ENCODE data around the gene COL4A2.
A peak's percentile ranks its signal among the peaks of the same experiment; 100 is the strongest.

COL4A2 gene

DNA sequence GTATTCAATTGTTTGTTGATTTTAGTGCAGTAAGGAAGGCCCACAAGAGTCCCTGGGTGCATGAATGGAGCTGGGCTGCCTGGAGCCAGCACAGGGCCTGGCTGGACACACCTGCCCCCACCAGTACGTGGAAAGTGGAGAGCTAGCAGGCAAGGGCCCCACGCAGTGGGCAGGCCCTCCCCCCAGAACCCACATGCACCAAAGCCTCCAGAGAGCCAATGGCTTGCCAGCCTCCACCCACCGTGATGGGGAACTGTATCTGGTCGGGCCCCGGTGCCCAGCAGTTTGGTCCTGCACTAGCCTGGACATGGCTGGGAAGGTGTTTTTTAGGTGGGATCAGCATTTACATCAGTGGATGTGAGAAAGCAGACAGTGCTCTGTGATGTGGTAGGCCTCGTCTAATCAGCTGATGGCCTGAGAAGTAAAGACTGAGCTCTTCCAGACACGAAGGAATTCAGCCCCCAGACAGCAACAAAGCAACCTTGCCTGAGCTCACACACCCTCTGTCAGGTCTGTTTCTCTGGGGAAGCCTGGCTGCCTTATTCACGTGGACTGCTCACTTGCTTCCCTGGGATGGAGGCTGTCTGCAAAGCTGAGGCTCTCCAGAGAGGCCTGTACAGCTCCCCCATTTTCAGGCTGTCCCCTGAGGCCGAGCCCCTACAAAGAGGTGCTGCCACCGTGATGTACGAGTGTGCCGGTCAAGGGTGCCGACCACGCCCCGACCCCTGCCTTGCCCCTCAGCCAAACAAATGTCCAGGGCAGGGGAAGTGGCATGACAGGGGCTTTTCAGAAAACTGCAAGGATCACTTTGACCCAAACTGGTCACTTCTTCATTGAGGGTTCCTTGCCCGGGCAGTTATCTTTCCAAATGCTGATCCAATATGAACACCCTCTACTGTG is 226.9 kb downstream of the COL4A2 start:
- H3K9me3 ChIP-seq = no peaks in the 10 kb centered on the region
- H3K27me3 ChIP-seq = no peaks in the 10 kb centered on the region
- H3K4me1 ChIP-seq (ENCODE audit: control insufficient read depth in 1 of 2, insufficient read depth in 1 of 2, low read depth in 1 of 2, low read length in 1 of 2) = peaks cover 39 to 70% of the 10 kb centered on the region in 2 experiments
- TF ChIP-seq CTCF (IDR thresholded peaks at IDR 0.05) = no peak
- H3K4me3 ChIP-seq (ENCODE audit: low read depth in 1 of 2, low read length in 1 of 2) = no peak overlapping the region
- H3K27ac ChIP-seq = peak overlapping the region; percentile 91
- no peaks in the 10 kb centered on the region for H3K36me3 ChIP-seq

DNA sequence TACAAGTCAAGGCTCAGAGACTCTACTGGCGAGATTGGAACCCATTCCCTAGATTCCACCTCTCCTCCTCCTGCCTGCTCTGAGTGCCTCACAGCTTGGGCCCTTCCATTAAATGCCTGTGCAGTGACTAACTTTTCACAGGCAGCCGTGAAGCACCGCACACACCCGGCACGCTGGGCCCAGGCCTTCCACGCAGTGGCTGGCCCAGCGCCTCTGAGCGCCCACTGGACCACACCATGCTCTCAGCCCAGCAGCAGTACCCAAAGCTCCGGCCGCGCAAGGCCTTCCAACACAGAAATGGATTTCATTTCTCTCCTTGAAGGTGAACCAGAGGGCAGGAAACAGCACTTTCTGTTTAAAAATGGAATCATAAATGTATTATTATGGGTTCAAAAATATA is 228.4 kb downstream of the COL4A2 start:
- Histone ChIP-seq H3K9me3 (no peaks in the 10 kb centered on the region), H3K4me1 (ENCODE audit: control insufficient read depth in 1 of 2, insufficient read depth in 1 of 2, low read depth in 1 of 2, low read length in 1 of 2) (peaks cover 39 to 66% of the 10 kb centered on the region in 2 experiments), H3K27me3 (no peaks in the 10 kb centered on the region), H3K36me3 (no peaks in the 10 kb centered on the region), H3K4me3 (ENCODE audit: low read depth in 1 of 2, low read length in 1 of 2) (peak overlapping the region in 1 of 2 experiments; percentile 45), H3K27ac (peak overlapping the region; percentile 91)
- no peak for TF ChIP-seq CTCF (IDR thresholded peaks at IDR 0.05)

DNA sequence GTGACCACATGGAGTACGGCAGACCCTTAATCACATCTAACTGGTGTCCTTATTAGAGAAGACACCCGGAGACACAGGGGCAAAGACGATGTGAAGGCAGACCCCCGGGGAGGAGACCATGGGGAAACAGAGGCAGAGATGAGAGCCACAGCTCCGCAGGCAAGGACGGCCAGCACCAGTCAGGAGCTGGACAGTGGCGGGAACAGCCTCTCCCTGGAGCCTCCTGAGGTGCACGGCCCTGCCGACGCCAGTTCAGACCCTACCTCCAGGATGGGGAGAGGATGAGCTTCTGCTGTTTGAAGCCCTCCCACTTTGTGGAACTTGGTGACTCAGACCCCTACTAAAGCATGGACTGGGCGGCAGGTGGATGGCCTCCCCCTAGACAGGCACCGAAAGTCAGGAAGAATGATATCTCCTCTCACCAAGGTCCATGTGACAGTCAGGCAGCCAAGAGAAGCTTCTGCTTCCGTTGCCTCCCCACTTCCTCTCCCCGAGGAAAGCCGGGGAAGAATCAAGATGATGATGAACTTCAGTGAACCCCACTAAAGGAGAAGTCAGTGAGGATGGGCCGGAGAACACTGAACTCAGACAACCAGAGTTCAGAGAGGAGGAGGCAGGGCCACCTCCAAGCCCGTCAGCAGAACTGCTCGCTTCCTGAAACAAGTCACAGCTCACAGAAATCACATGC is 229.1 kb downstream of the COL4A2 start:
- no peaks in the 10 kb centered on the region for H3K9me3 ChIP-seq
- peaks cover 39 to 64% of the 10 kb centered on the region in 2 experiments for H3K4me1 ChIP-seq (ENCODE audit: control insufficient read depth in 1 of 2, insufficient read depth in 1 of 2, low read depth in 1 of 2, low read length in 1 of 2)
- H3K36me3 ChIP-seq = no peaks in the 10 kb centered on the region
- H3K27me3 ChIP-seq = no peaks in the 10 kb centered on the region
- peak overlapping the region; percentile 91 for H3K27ac ChIP-seq
- TF ChIP-seq CTCF (IDR thresholded peaks at IDR 0.05) = no peak
- peak overlapping the region; percentile 12 to 45 for H3K4me3 ChIP-seq (ENCODE audit: low read depth in 1 of 2, low read length in 1 of 2)

GRCh38 chr13:110538632-110539031 is 231.5 kb downstream of the COL4A2 start:
- H3K4me3 ChIP-seq (ENCODE audit: low read depth in 1 of 2, low read length in 1 of 2) = no peak overlapping the region
- no peak for TF ChIP-seq CTCF (IDR thresholded peaks at IDR 0.05)
- H3K27me3 ChIP-seq = no peaks in the 10 kb centered on the region
- no peaks in the 10 kb centered on the region for H3K36me3 ChIP-seq
- peaks cover 28 to 42% of the 10 kb centered on the region in 2 experiments for H3K4me1 ChIP-seq (ENCODE audit: control insufficient read depth in 1 of 2, insufficient read depth in 1 of 2, low read depth in 1 of 2, low read length in 1 of 2)
- peak overlapping the region; percentile 50 for H3K27ac ChIP-seq
- no peaks in the 10 kb centered on the region for H3K9me3 ChIP-seq

- Histone ChIP-seq H3K27me3 (no peaks in the 10 kb centered on the region), H3K9me3 (no peaks in the 10 kb centered on the region), H3K36me3 (no peaks in the 10 kb centered on the region), H3K4me1 (ENCODE audit: control insufficient read depth in 1 of 2, insufficient read depth in 1 of 2, low read depth in 1 of 2, low read length in 1 of 2) (peaks cover 26 to 36% of the 10 kb centered on the region in 2 experiments), H3K27ac (no peak overlapping the region), H3K4me3 (ENCODE audit: low read depth in 1 of 2, low read length in 1 of 2) (no peak overlapping the region)
- no peak for TF ChIP-seq CTCF (IDR thresholded peaks at IDR 0.05)
Measured at GRCh38 chr13:110539894-110540293, 232.8 kb downstream of the COL4A2 start.

All from neutrophil (primary cell).